K562 (cell line): ENCODE measurements around the gene SMIM41.
A peak's percentile ranks its signal among the peaks of the same experiment; 100 is the strongest.
"Not testable (repeated sequence)": the region's sequence is repeated elsewhere in the genome, so short reads cannot be mapped to it uniquely, and the experiment has no call there.

Experiments
- ATF3 ChIP-seq, 2 experiments: fragments of 450-650 bp in 1 of 2; sonication (generic) in 1 of 2; formaldehyde crosslinking in 1 of 2; IDR thresholded peaks in 1 of 2; conservative IDR thresholded peaks in 1 of 2; 2 replicates each; pipeline versions ENCODE4 v1.6.1 to v1.8.1; 2016 to 2023; ENCODE audit warnings: mild to moderate bottlenecking in 2 of 2, moderate library complexity in 2 of 2, inconsistent platforms in 1 of 2, missing genetic modification reagents in 1 of 2
- BHLHE40 ChIP-seq: IDR thresholded peaks from 2 replicates; pipeline ENCODE4 v1.6.1; 2011; ENCODE audit warnings: low read length, improper control_type of control experiment
- CBX2 ChIP-seq: fragments of 200-600 bp; sonication (generic); IDR thresholded peaks from one replicate; pipeline ENCODE4 v1.6.1; 2012; ENCODE audit warnings: mild to moderate bottlenecking, low read length, inconsistent platforms; ENCODE audit not compliant: insufficient read depth, poor library complexity, severe bottlenecking
- CEBPB ChIP-seq: fragments of 450-650 bp; IDR thresholded peaks from 2 replicates; pipeline ENCODE4 v1.6.1; 2016; ENCODE audit warnings: missing genetic modification characterization, missing compliant biosample characterization
- CTCF ChIP-seq, 3 experiments: IDR thresholded peaks in 2 of 3; conservative IDR thresholded peaks in 1 of 3; 2 replicates each; pipeline ENCODE4 v1.5.1; 2011 to 2012; ENCODE audit warnings: low read length in 3 of 3, mild to moderate bottlenecking in 3 of 3, control low read depth in 2 of 3, improper control_type of control experiment in 1 of 3, inconsistent platforms in 1 of 3, low read depth in 1 of 3, mixed read lengths in 1 of 3, moderate library complexity in 1 of 3; ENCODE audit not compliant: insufficient read depth in 2 of 3
- MXD1 ChIP-seq: fragments of 250-450 bp; sonication (Bioruptor Pico); IDR thresholded peaks from 2 replicates; pipeline ENCODE4 v1.8.0; 2021; ENCODE audit warnings: borderline replicate concordance, mild to moderate bottlenecking, moderate library complexity; ENCODE audit not compliant: poor library complexity, severe bottlenecking
- MXI1 ChIP-seq: IDR thresholded peaks from 2 replicates; pipeline ENCODE4 v1.6.1; 2011; ENCODE audit warnings: low read depth, mild to moderate bottlenecking, improper control_type of control experiment, low read length
- MYBL2 ChIP-seq, 2 experiments: fragments of 450-650 bp in 1 of 2; sonication (generic) in 1 of 2; formaldehyde crosslinking in 1 of 2; IDR thresholded peaks; 2 replicates each; pipeline versions ENCODE4 v1.6.1 to v1.8.1; 2017 to 2022; ENCODE audit warnings: borderline replicate concordance in 1 of 2, inconsistent platforms in 1 of 2, low read depth in 1 of 2, mild to moderate bottlenecking in 1 of 2, missing genetic modification reagents in 1 of 2, moderate library complexity in 1 of 2
- ZEB2 ChIP-seq: fragments of 450-650 bp; IDR thresholded peaks from 2 replicates; pipeline ENCODE4 v1.6.1; 2016
- ZNF511 ChIP-seq: sonication (generic); formaldehyde crosslinking; IDR thresholded peaks from 2 replicates; pipeline ENCODE4 v1.8.0; 2022; ENCODE audit warnings: mild to moderate bottlenecking, missing genetic modification reagents

GRCh38 chr12:52116222-52117125 is 37.0 kb downstream of the SMIM41 start:
- TF ChIP-seq BHLHE40; MYBL2 (IDR thresholded peaks at IDR 0.05; ENCODE audit: low read depth); MYBL2 (CRISPR knock-in tag; IDR thresholded peaks at IDR 0.05; ENCODE audit: borderline replicate concordance); MXI1; CBX2; ZNF511 (CRISPR knock-in tag); MXD1 (CRISPR knock-in tag); ATF3 (IDR thresholded peaks at IDR 0.05); ATF3 (CRISPR knock-in tag; conservative IDR thresholded peaks at IDR 0.05); CEBPB (tag); ZEB2: not testable (repeated sequence)
- TF ChIP-seq CTCF (IDR thresholded peaks at IDR 0.05 in 2 of 3, conservative IDR thresholded peaks at IDR 0.05 in 1 of 3; ENCODE audit: insufficient read depth in 2 of 3, low read depth in 1 of 3, low read length in 3 of 3) = 0 out of 6 replicates have a peak, but pooled peaks of 1 of the 3 experiments have one; percentile 9
